Measurements from ENCODE around the gene CDH12. TPM values are rescaled to one million over a fixed set of nuclear protein-coding genes. Genes with fewer than 3 reads are reported as not detected.
"Not testable (repeated sequence)": the region's sequence is repeated elsewhere in the genome, so short reads cannot be mapped to it uniquely, and the experiment has no call there.

The CDH12 gene
- total RNA-seq, 2 experiments from 2014 or later: not detected

DNA sequence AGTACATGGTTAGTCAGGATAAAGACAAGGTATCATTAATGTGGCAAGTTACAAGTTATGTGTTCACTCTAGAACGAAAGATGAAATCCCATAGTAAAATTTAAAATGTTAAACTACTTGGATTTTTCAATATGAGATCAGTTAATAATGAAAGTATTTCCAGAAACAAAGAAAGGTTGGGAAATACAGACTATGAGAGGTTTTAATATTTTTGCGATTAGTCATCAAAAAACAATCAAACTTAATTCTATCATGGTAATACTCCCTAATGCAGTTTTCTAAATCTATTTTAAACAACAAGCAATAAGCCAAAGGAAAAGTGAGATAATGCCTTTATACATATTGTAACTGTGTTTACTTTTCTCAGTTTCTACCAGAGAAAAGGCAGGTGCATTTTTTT lies 10.6 kb downstream of the CDH12 start:
- Mint-ChIP-seq H3K36me3 (no peaks in the 10 kb centered on the region), H3K27me3 (no peaks in the 10 kb centered on the region), H3K9me3 (ENCODE audit: low read depth) (peaks cover 11% of the 10 kb centered on the region), H3K4me3 (no peak overlapping the region), H3K27ac (no peak overlapping the region), H3K4me1 (no peaks in the 10 kb centered on the region)
- DNase-seq (no peak), ATAC-seq (no peak)
- CTCF ChIA-PET: no interaction called here

DNA sequence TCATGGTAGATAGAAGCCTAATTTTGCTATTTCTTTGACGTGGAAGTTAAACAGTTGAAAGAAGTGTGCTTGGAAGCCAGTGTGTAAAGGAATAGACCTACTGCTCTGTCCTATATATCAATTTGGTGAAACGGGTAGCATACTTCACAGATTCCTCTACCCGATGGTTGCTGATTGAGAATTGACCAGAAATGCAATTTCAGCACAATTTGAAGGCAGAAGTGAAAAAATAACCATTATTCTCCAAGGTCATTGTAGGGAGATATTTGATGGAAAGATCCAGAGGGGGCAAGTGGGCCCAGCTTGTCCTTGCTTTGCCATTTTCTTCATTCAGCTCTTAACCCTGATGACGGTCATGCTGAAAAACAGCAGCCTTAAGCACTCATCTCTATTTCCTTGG lies 15.3 kb downstream of the CDH12 start:
- no peaks in the 10 kb centered on the region for H3K27me3 Mint-ChIP-seq
- H3K27ac Mint-ChIP-seq: no peak overlapping the region
- no peak for ATAC-seq
- H3K9me3 Mint-ChIP-seq (ENCODE audit: low read depth): peaks cover 8% of the 10 kb centered on the region
- no peak overlapping the region for H3K4me3 Mint-ChIP-seq
- CTCF ChIA-PET: no interaction called here
- no peaks in the 10 kb centered on the region for H3K36me3 Mint-ChIP-seq
- no peaks in the 10 kb centered on the region for H3K4me1 Mint-ChIP-seq
- no peak for DNase-seq

DNA sequence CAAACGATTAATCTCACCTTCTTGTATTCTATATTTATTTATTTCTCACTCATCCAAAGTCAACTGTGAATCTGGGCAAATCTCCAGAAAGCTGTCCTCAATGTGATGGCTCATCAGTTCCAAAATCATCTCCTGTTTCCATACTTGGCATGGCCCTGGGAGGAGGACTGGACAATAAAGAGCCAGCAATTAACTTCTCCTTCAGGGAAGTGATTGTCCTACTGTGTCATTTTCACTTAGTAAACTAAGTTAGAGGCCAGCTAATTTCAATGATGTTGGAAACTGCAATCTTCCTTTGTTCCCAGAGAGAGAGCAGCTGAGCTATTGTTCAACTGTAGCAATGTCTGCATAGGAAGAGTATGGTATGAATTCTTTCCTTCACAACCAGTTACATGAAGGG lies 17.5 kb downstream of the CDH12 start:
- no peak overlapping the region for H3K27ac Mint-ChIP-seq
- no peak overlapping the region for H3K4me3 Mint-ChIP-seq
- peaks cover 6% of the 10 kb centered on the region for H3K9me3 Mint-ChIP-seq (ENCODE audit: low read depth)
- no peaks in the 10 kb centered on the region for H3K36me3 Mint-ChIP-seq
- DNase-seq: no peak
- ATAC-seq: no peak
- H3K4me1 Mint-ChIP-seq: no peaks in the 10 kb centered on the region
- H3K27me3 Mint-ChIP-seq: no peaks in the 10 kb centered on the region
- CTCF ChIA-PET: no interaction called here

DNA sequence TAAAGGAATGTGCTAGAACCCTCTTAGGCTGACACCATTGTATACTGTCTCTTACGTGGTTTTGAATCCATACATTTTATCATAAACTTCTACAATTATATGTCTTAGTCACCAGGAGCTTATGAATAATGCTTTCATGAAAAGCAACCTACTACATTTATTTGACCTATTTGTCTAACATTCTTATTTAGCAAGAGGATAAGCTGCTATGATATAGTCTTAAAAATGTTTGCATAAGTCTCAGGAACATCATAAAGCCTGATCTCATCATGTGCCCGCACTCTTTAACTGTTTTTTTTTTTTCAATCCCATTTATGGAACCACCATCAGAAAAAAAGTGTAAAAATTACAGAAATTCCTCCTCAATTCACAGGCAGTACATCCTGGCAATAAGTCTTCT lies 59.7 kb downstream of the CDH12 start:
- Mint-ChIP-seq H3K36me3 (no peaks in the 10 kb centered on the region), H3K4me3 (no peak overlapping the region), H3K27me3 (no peaks in the 10 kb centered on the region), H3K9me3 (ENCODE audit: low read depth) (peaks cover 10% of the 10 kb centered on the region), H3K27ac (no peak overlapping the region), H3K4me1 (no peaks in the 10 kb centered on the region)
- DNase-seq: no peak
- CTCF ChIA-PET: no interaction called here
- no peak for ATAC-seq

DNA sequence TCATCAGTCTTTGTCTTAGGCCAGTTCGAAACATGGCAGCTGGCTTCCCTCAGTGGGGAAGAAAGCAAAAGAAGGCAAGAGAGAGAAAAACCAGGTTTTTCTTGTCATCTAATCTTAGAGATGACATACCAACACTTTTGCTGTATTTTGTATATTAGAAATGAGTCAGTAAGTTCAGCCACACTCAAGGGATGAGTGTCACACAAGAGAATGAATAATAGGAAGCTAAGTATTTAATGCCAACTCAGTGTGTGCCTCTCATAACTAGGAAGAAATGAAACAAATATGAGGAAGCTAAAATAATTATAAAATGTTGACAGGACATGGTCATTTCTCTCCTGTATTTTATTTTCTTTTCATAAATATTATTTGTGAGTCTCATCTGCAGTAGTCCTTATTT lies 65.3 kb downstream of the CDH12 start:
- Mint-ChIP-seq H3K4me3 (no peak overlapping the region), H3K27me3 (no peaks in the 10 kb centered on the region), H3K4me1 (no peaks in the 10 kb centered on the region), H3K9me3 (ENCODE audit: low read depth) (peaks cover 9% of the 10 kb centered on the region), H3K36me3 (no peaks in the 10 kb centered on the region), H3K27ac (no peak overlapping the region)
- CTCF ChIA-PET: no interaction called here
- DNase-seq: no peak
- ATAC-seq: no peak

DNA sequence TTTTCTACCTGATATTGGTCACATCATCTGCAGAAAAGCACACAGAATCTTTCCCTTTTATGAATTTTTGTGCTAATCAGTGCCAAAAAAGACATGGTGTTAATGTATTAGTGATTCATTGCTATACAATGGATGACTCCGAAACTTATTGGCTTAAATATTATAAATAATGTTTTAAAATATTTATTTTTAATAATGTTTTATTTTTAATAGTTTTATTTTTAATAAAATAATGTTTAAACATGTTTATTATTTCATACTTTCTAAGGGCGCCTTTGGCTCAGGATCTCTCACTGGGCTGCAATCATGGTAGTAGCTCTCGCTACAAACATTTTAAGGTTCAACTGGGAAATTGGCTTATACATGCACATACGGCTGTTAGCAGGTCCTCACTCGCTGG lies 65.7 kb downstream of the CDH12 start:
- Mint-ChIP-seq H3K9me3 (ENCODE audit: low read depth) (peaks cover 9% of the 10 kb centered on the region), H3K27ac (no peak overlapping the region), H3K36me3 (no peaks in the 10 kb centered on the region), H3K4me1 (no peaks in the 10 kb centered on the region), H3K27me3 (no peaks in the 10 kb centered on the region), H3K4me3 (no peak overlapping the region)
- DNase-seq: no peak
- CTCF ChIA-PET: no interaction called here
- no peak for ATAC-seq

DNA sequence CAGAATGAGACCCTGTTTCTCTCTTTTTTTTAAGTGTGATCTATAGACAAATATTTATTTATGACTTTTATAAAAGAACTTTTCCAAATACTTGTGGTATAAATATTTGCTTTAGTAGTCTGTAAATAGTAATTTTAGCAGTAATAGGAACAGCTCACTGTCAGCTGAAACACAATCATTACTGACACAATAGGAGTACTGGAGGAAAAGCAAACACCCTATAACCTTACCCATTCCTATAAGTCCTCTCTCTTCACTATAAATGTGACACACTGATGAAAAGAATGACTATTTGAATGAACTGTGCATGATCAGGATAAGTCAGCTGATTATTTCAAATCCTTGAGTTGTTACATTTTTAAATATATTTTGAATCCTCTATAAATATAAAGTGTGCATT lies 72.4 kb downstream of the CDH12 start:
- no peak overlapping the region for H3K4me3 Mint-ChIP-seq
- DNase-seq: no peak
- no peaks in the 10 kb centered on the region for H3K4me1 Mint-ChIP-seq
- H3K36me3 Mint-ChIP-seq: no peaks in the 10 kb centered on the region
- no peaks in the 10 kb centered on the region for H3K27me3 Mint-ChIP-seq
- H3K27ac Mint-ChIP-seq: no peak overlapping the region
- peaks cover 12% of the 10 kb centered on the region for H3K9me3 Mint-ChIP-seq (ENCODE audit: low read depth)
- ATAC-seq: no peak
- CTCF ChIA-PET: no interaction called here

DNA sequence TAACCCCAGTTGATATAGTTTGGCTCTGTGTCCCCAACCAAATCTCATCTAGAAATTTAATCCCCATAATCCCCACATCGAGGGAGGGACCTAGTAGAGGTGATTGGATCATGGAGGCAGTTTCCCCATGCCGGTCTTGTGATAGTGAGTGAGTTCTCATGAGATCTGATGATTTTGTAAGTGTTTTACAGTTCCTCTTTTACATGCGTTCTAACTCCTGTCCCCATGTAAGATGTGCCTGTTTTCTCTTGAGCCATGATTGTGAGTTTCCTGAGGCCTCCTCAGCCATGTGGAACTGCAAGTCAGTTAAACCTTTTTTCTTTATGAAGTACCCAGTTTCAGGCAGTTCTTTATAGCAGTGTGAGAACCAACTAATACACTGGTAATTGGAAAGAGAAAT lies 73.6 kb downstream of the CDH12 start:
- H3K36me3 Mint-ChIP-seq: no peaks in the 10 kb centered on the region
- no peaks in the 10 kb centered on the region for H3K4me1 Mint-ChIP-seq
- H3K27ac Mint-ChIP-seq: no peak overlapping the region
- no peak for ATAC-seq
- H3K9me3 Mint-ChIP-seq (ENCODE audit: low read depth): peaks cover 9% of the 10 kb centered on the region
- no peak for DNase-seq
- CTCF ChIA-PET: no interaction called here
- H3K27me3 Mint-ChIP-seq: no peaks in the 10 kb centered on the region
- H3K4me3 Mint-ChIP-seq: no peak overlapping the region

DNA sequence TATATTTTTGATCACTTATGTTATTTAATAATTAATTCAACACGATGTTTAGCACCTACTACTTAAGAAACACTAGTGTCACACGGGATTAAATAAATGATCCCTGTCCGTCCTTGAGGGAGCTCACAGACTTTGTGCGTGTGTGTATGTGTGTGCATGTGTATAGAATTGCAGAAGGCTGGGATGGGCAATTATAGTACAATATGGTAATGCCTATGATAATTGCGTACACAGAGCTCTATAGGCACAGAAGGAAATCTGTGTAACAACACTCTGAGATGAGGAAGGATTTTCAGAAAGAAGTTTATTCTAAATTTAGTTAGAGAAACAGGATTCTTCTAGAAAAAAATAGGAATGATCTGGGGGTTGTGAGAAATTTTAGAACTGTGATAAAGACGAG lies 76.9 kb downstream of the CDH12 start:
- H3K36me3 Mint-ChIP-seq: no peaks in the 10 kb centered on the region
- H3K27me3 Mint-ChIP-seq: no peaks in the 10 kb centered on the region
- CTCF ChIA-PET: no interaction called here
- no peak overlapping the region for H3K27ac Mint-ChIP-seq
- peaks cover 9% of the 10 kb centered on the region for H3K9me3 Mint-ChIP-seq (ENCODE audit: low read depth)
- no peaks in the 10 kb centered on the region for H3K4me1 Mint-ChIP-seq
- ATAC-seq (no peak), DNase-seq (no peak)
- no peak overlapping the region for H3K4me3 Mint-ChIP-seq

DNA sequence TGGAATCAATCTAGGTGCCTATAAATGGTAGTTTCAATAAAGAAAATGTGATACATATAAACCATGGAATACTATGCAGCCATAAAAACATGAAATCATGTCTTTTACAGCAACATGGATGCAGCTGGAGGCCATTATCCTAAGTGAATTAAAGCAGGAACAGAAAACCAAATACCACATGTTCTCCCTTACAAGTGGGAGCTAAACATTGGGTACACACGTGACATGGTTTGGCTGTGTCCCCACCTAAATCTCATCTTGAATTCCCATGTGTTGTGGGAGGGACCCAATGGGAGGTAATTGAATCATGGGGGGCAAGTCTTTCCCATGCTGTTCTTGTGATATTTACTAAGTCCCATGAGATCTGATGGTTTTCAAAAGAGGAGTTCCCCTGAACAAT lies 78.9 kb downstream of the CDH12 start:
- DNase-seq; H3K36me3 Mint-ChIP-seq; CTCF ChIA-PET; ATAC-seq; H3K27me3 Mint-ChIP-seq; H3K4me3 Mint-ChIP-seq; H3K27ac Mint-ChIP-seq; H3K4me1 Mint-ChIP-seq; H3K9me3 Mint-ChIP-seq (ENCODE audit: low read depth): not testable (repeated sequence)

DNA sequence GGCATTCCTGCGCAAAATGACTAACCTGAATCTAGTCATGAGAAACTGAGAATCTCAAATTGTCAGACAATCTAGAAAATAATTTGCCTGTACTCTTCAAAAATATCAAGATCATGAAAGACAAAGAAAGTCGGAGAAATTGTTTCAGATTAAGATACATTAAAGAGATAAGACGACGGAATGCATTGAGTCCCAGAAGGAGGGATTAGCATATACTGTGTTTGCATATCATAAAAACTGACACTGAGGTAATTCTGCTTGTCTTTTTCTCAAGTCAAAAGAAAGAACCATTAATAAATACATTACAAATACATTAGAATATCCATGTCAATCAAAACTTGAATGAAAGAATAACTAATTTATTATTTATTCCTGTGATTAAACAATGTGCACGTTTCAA lies 88.4 kb downstream of the CDH12 start:
- no peaks in the 10 kb centered on the region for H3K4me1 Mint-ChIP-seq

DNA sequence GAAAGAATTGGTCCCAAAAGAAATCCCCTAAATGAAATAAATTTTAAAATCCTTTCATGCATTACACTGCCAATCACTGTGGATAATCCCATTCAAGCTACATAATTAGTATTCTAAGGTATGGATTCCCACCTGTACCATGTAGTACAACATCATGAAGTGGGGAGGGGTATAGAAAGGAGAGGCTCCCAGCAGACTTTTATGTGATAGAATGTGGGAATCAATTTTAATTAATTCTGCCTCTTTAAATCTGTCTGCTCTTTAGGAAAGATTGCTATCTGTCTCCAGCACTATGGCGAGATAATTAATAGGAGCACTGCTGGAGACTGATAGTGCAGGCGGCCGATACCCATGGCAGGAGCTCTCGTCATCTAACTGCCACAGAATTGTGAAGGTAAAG lies 95.4 kb downstream of the CDH12 start:
- Mint-ChIP-seq H3K4me1 (no peaks in the 10 kb centered on the region), H3K27me3 (no peaks in the 10 kb centered on the region), H3K4me3 (no peak overlapping the region), H3K9me3 (ENCODE audit: low read depth) (peaks cover 11% of the 10 kb centered on the region), H3K27ac (no peak overlapping the region), H3K36me3 (no peaks in the 10 kb centered on the region)
- ATAC-seq (no peak), DNase-seq (no peak)
- CTCF ChIA-PET: no interaction called here

More for the DNA sequence above, 88.4 kb downstream of the CDH12 start:
- no peak for DNase-seq
- CTCF ChIA-PET: no interaction called here
- no peak overlapping the region for H3K4me3 Mint-ChIP-seq
- no peak overlapping the region for H3K27ac Mint-ChIP-seq
- no peaks in the 10 kb centered on the region for H3K36me3 Mint-ChIP-seq
- no peak for ATAC-seq
- peaks cover 10% of the 10 kb centered on the region for H3K9me3 Mint-ChIP-seq (ENCODE audit: low read depth)
- no peaks in the 10 kb centered on the region for H3K27me3 Mint-ChIP-seq

DNA sequence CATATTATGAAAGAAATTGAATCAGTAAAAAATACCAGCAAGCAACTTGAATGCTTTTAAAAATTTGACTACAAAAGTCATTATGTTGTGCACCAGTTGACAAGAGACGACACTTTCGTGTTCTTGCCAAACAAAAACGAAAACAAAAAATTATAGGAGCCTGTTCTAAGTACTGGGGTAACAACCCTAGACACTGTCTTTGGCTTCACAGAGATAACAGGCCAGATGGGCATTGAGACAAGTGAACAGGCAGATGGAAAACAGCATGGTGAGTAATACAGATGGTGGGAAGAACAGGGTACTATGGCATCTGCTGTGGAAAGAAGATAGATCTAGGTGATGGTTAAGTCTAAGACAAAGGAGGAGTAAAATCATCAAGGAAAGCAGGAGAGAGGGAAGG lies 99.0 kb downstream of the CDH12 start:
- Mint-ChIP-seq H3K4me3 (no peak overlapping the region), H3K36me3 (no peaks in the 10 kb centered on the region), H3K9me3 (ENCODE audit: low read depth) (peaks cover 13% of the 10 kb centered on the region)

DNA sequence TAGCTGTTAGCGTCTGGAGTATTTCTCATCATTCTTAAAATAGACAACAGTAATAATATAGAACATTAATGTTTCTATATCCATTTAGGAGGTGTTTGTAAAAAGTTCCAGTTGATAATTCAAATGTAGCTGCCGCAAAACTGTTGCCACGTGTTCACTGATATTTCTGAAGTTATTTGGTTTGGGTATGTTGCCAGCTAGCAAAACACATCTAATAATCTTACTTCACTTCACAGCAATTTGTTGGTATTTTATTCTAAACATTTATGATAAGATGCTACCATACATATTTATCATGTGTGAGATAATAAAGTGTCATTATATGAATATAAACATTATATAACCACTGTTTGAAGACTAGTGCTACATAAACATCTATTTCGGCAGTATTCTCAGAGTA lies 101.6 kb downstream of the CDH12 start:
- ATAC-seq (no peak), DNase-seq (no peak)
- Mint-ChIP-seq H3K4me3 (no peak overlapping the region), H3K9me3 (ENCODE audit: low read depth) (peaks cover 15% of the 10 kb centered on the region), H3K27ac (no peak overlapping the region), H3K4me1 (no peaks in the 10 kb centered on the region), H3K36me3 (no peaks in the 10 kb centered on the region), H3K27me3 (no peaks in the 10 kb centered on the region)
- CTCF ChIA-PET: no interaction called here

More for the DNA sequence above, 99.0 kb downstream of the CDH12 start:
- ATAC-seq (no peak), DNase-seq (no peak)
- Mint-ChIP-seq H3K27me3 (no peaks in the 10 kb centered on the region), H3K4me1 (no peaks in the 10 kb centered on the region), H3K27ac (no peak overlapping the region)
- CTCF ChIA-PET: no interaction called here

DNA sequence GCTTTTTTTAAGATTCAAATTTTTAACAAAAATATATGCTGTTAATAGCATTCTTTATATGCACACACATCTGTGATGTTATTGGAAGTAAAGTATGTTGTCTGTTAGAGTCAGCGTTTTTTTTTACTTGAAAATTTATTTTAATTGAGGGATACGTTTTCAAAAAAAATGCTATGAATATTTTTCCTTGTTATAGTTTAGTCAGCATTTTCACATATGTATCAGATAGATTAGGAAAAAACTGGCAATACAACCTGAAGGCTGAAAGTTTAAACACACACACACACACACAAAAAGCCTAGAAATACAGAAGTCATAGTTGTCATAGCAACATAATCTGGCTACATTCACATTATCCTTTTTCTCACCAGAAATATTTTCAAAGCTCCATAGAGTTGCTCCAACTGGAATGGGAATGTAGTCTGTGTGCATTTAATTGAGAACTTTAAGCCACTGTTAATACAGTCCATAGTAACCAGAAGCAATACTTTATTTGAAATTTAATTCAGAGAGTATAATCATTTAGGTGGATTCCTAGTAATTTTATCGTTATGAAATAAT lies 116.6 kb downstream of the CDH12 start:
- no peaks in the 10 kb centered on the region for H3K27me3 Mint-ChIP-seq
- ATAC-seq (no peak), DNase-seq (no peak)
- CTCF ChIA-PET: no interaction called here
- H3K4me1 Mint-ChIP-seq: no peaks in the 10 kb centered on the region
- no peak overlapping the region for H3K27ac Mint-ChIP-seq
- no peak overlapping the region for H3K4me3 Mint-ChIP-seq
- no peaks in the 10 kb centered on the region for H3K36me3 Mint-ChIP-seq
- H3K9me3 Mint-ChIP-seq (ENCODE audit: low read depth): peaks cover 14% of the 10 kb centered on the region
